GM18873 (cell line): ENCODE data around the gene CTSW.

Experiments used
- ATAC-seq: cut with Tn5 transposase; IDR thresholded peaks from one replicate; pipeline ENCODE4 v1.9.1; 2021; ENCODE audit warnings: mild to moderate bottlenecking, moderate library complexity, moderate number of reproducible peaks; ENCODE audit not compliant: unreplicated experiment, low FRiP score

CTSW gene

GRCh38 chr11:65865550-65866172 is 14.0 kb upstream of the CTSW start:
- no peak for ATAC-seq

GRCh38 chr11:65866509-65867283 is 12.9 kb upstream of the CTSW start:
- no peak for ATAC-seq

GRCh38 chr11:65867284-65868071 is 12.2 kb upstream of the CTSW start:
- ATAC-seq: no peak

GRCh38 chr11:65868076-65868667 is 11.5 kb upstream of the CTSW start:
- no peak for ATAC-seq

- no peak for ATAC-seq
Observed at GRCh38 chr11:65868907-65869306, 10.7 kb upstream of the CTSW start.

- ATAC-seq: no peak
Observed at GRCh38 chr11:65869643-65870306, 9.9 kb upstream of the CTSW start.

- no peak for ATAC-seq
Observed at GRCh38 chr11:65870307-65870658, 9.4 kb upstream of the CTSW start.

GRCh38 chr11:65870706-65871681 is 8.6 kb upstream of the CTSW start:
- no peak for ATAC-seq

- no peak for ATAC-seq
Observed at GRCh38 chr11:65871811-65872548, 7.7 kb upstream of the CTSW start.

- no peak for ATAC-seq
Observed at GRCh38 chr11:65872586-65873317, 6.9 kb upstream of the CTSW start, which contains the start of gene EFEMP2. Gene EFEMP2 (minus strand): TSS chr11:65872800. CDS start chr11:65872354, 446 bp downstream.

- ATAC-seq: peak; percentile 62
Observed at GRCh38 chr11:65873318-65874156, 6.1 kb upstream of the CTSW start.

GRCh38 chr11:65880027-65880426 is 390 bp downstream of the CTSW start:
- no peak for ATAC-seq

GRCh38 chr11:65880844-65881421 is 1.3 kb downstream of the CTSW start:
- ATAC-seq: no peak

- no peak for ATAC-seq
Observed at GRCh38 chr11:65882120-65883057, 2.8 kb downstream of the CTSW start.

- ATAC-seq: no peak
Observed at GRCh38 chr11:65883058-65883761, 3.6 kb downstream of the CTSW start.
